Left ventricle myocardium superior (tissue), 1 donor: ENCODE results near the gene LATS1. TPM values are rescaled to one million over a fixed set of nuclear protein-coding genes. Genes with fewer than 3 reads are reported as not detected.

ENCODE experiments used
- ATAC-seq: fragments of 200-7000 bp; cut with Tn5 transposase; one replicate; pipeline ENCODE4 v1.9.1; 2020; ENCODE audit warnings: mild to moderate bottlenecking, moderate library complexity
- DNase-seq: peaks from one replicate; pipeline ENCODE4 v3.0.0-alpha.2; 2020
- intact Hi-C: fragments of 100-400 bp; cut with micrococcal nuclease; formaldehyde crosslinking; loops from one replicate; pipeline ENCODE4 v1.11.0; 2022
- total RNA-seq: library from RNA; stranded (reverse); fragmentation: NEBNext Ultra II Directional; extraction: Animal tissue kit (Norgen Biotek cat#: 25700); gene quantifications from one replicate; pipeline ENCODE4 v1.2.1, GENCODE V29; 2021
- donor health status: DM: no; HTN: yes; CAD: no; lungs with severe emphysema.

The LATS1 gene
- total RNA-seq, 1 donor from 2014 or later: 12.2 TPM

DNA sequence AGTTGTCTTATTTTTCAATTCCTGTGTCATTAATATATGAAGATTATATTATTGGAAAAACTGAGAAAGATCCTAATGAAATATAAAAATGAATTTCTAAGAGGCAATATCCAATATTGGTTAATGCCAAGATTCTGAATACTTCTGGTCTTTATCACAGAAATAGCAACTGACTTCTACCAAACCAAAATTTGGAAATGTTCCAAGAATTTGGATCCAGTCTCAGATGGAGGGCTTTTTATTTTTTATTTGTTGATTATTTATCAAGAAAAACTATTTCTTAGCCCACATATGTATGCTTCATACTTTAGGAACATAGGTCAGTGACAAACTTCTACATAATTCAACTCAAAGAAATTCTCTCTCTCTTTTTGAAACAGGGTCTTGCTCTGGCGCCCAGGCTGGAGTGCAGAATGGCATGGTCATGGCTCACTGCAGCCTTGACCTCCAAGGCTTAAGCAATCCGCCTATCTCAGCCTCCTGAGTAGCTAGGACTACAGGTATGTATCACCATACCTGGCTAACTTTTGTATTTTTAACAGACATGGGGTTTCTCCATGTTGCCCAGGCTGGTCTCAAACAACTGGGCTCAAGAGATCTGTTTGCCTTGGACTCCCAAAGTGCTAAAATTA lies 15.3 kb upstream of the LATS1 start:
- intact Hi-C loops: no loop called here
- ATAC-seq: no peak
- DNase-seq: no peak

DNA sequence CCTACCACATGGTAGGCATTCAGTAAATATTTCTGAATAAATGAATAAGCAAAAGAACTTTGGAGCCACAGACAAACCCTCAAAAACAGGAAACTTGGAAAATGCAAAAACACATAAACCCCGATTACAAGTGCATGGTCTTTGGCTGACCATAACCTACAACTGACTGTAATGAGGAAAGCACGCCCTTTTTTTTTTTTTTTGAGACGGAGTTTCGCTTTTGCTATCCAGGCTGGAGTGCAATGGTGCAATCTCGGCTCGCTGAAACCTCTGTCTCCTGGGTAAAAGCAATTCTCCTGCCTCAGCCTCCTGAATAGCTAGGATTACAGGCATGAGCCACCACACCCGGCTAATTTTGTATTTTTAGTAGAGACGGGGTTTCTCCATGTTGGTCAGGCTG lies 11.9 kb upstream of the LATS1 start:
- intact Hi-C loops: no loop called here
- DNase-seq (no peak), ATAC-seq (no peak)

DNA sequence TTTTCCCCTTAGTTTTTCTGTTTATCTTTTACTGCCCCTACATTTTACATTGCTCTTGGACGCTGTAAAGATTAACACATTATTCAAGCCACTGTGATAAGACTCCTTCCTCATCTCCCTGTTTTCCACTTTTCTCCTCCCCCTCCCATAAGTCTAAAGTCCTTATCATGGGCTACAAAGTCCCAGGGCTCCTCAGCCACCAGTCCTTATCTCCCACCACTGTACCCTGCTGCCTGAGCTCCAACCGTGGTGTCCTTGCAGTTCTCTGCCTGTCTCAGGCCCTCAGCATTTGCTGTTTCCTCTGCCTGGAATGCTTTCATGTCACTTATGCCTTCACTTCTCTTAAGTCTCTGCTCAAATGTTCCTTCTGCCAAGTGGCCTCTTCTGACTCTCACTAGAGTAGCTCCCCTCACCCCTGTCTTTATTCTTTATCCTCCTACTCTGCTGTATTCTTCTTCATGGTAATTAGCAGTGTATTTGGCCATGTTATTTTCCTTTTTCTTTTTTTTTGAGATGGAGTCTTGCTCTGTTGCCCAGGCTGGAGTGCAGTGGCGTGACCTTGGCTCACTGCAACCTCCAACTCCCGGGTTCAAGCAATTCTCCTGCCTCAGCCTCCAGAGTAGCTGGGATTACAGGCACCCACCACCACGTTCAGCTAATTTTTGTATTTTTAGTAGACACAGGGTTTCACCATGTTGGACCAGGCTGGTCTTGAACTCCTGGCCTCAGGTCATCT lies 10.8 kb upstream of the LATS1 start:
- ATAC-seq (no peak), DNase-seq (no peak)
- intact Hi-C loops: no loop called here

DNA sequence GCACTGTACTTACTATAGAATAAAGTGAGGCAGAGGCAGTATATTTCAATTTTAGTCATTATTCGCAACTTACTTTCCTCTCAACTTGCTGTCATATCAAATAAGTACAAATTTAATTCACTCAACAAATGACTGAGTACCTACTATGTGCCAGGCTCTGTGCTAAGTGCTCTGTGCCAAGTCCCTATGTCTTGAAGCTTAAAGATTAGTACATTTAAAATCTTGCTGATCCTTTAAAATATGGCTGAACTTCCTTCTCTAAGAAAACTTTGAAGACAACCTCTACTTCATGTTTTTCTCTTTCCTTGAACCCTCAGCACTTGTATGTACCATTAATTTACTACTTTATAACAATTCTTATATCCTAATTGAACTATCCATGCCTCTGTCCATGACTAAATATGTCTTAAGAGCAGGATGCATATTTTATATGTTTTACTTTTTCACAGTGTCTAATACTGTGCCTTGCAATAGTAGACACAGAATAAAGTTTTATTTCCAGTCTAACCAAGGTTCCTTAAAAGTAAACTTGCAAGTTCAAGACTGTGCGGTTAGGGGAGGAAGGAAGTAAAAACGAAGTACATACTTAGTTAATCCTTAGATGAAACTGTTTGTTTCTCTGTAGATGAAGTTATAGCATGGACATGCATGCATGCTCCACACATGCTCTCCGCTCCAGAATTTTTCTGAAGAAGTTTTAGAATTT lies 10.0 kb upstream of the LATS1 start:
- DNase-seq: no peak
- intact Hi-C loops: no loop called here
- ATAC-seq: peak; percentile 32

DNA sequence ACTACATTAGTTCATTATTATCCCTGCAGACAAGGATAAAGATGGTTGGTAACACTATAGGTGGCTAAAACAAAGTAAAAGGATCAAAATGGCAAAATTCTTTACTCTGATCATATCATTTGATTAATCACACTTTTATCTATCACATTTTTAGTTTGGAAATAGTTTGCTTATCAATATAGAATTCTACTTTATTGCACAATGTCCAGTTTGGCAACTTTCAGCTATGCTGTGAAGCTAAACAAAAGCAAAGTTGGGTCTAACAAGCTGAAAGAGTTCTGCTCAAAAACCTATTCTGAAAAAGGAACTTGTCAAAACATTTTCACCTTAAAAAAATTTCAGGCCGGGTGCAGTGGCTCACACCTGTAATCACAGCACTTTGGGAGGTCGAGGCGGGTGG lies 7.9 kb upstream of the LATS1 start:
- DNase-seq (no peak), ATAC-seq (no peak)
- intact Hi-C loops: no loop called here

DNA sequence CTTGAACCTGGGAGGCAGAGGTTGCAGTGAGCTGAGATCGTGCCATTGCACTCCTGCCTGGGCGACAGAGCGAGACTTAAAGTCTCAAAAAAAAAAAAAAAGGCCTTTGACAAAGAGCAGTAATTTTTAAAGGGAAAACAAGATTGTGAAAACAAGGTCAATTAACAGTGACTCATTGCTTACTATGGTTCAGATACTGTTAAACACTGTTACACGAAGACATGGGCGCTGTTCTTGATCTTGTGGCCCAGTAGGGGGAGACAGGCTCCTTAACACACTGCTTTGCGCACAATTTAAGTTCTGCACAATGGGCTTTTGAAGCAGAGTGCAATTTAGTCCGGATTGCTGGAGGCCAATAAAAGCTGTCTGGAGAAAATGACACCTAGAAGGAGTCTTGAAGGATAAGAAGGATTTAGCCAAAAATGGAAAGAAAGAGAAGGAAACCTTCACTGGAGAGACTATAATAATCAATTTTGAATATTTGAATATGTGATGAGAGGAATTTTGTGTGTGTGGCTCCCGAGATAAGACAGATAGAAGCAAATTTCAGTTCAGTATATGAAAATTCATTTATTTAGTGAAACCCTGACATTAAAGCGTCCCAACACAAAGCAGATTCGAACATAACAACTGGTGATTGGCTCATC lies 6.0 kb upstream of the LATS1 start:
- intact Hi-C loops: no loop called here
- ATAC-seq: peak; percentile 87

DNA sequence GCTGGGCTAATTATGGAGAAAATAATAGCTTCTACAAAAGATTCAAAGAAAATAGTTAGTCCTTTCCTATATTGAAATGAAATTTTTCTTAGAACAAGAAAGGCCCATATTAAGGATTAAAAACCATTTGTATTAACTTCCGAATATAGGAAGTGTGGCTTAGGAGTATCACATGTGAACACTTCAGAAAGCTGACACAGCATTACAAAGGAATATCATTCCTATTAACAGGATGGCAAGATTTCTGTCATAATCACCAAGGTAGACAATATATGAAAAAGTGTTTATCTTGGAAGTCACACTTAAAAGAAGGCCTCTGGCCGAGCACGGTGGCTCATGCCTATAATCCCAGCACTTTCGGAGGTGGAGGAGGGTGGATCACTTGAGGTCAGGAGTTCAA lies 5.4 kb upstream of the LATS1 start:
- intact Hi-C loops: no loop called here
- ATAC-seq (no peak), DNase-seq (no peak)

More for the DNA sequence above, 6.0 kb upstream of the LATS1 start:
- DNase-seq: no peak

DNA sequence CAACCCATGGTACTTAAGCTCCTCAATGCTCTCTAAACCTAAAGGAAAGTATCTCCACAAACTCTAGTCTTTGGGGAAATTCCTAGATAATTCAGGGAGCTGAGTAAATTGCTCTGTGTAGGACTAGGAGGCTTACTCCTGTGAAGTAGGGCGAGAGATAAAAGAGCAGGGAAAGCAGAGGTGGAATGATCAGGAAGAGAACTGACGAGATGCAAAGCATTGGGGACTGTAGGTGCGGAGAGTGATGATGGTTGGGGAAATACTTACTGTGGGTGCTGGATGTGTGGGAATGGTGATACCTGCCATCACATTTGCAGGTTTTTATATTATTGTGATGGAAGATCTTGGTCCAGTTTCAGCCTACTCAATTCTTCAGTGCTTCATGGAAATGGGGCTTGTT lies 1.6 kb upstream of the LATS1 start:
- intact Hi-C loops: no loop called here
- ATAC-seq: no peak
- no peak for DNase-seq

DNA sequence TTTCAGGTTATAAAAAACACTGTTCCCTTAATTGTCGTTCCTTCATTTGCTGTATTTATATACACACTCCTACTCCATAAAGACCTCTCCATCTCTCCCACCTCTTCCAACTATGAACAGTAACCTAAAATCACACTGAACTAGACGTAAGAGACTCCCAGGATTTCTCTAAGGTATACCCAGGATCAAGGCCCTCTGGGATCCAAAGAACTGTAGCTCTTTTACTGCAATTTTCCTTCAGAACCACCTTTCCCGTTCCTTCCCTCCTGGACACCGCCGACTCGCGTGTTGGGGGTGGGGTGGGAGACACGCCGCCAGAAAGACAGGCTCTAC lies 680 bp downstream of the LATS1 start:
- intact Hi-C loops: no loop called here
- peak; percentile 1 for ATAC-seq
- DNase-seq: no peak

DNA sequence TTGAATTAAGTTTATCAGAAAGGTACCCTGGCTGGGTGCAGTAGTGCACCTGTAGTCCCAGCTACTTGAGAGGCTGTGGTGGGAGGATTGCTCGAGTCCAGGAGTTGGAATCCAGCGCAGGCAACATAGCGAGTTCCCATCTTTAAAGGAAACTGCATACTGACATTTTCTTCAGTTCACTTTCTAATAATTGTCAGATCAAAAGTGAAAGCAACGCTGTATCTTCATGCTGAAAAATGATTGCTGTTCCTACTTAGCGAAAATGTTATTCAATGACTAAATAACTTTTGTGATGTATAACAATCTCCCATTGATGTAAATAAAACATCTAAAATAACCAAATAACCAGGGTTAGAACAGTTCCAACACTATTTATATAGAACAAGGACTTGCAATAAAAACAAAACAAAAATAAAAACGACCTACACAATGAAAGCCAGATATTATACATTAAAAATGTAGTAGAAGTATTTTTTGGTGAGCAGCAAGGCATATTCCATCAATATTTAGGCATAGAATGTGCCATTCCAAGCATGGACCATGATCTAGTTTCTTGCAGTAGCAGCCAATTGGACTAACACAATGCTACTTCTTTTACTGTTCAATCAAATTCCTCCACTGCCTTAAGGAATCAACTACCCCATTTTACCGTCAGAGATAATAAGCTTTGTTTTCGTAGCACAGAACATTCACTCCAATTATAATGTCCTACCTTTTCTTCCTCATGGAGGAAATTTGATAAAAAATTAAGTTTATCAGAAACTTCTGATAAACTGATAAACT lies 1.5 kb downstream of the LATS1 start:
- no peak for ATAC-seq
- no peak for DNase-seq
- intact Hi-C loops: no loop called here

DNA sequence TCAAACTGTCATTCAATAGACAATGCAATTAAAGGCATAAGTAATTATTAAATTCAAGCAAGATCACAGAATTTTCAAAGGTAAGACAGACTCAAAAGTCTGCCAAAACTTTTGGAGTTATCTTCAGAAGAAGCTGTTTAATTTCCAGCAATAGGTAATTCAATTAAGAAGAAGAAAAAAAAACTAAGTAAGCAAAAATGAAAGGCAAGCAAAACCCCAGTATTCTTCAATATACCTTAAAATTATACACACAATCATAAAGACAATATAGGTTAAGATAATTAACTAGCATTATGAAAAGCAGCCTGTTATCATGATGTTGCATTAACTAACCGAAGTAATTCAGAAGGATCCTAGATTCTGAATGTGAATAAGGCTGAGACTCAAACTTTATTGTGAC lies 3.5 kb downstream of the LATS1 start:
- DNase-seq (no peak), ATAC-seq (no peak)
- intact Hi-C loops: no loop called here

DNA sequence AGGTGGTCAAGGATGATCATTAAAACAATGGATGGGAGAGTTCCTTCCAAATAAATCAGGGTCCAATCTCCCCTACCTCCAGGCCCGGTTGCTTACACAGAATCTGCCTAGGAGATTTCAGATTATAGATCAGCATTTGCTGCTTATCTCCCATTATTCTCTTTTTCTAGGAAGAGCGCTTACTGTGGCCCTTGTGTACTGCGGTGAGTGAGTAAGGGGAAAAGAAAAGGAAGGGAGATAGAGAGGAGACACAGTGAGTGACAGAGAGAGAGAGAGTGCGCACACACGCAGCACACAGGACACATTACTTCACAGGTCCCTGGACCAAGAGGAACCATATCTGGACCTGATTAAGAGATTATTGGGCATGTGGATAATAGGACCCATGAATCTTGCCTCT lies 6.2 kb downstream of the LATS1 start:
- no peak for ATAC-seq
- intact Hi-C loops: no loop called here

DNA sequence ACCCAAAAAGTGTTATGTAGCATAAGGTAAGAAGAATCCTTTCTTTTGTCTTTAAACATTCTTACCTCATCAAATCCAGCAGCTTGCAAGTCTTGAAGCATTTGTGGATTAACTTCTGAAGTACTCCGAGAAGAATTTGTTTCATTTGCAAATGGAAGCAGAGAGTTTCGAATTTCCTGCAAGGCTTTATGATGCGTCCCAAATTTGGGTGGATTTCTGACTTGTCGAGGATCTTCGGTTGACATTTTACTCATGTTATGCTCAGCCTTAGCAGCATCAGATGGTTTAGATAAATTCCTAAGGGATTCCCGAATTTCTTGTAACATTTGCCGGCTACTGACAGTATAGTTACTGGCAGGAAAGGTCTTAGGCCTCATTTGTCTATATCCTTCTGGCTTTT lies 16.2 kb downstream of the LATS1 start:
- DNase-seq (no peak), ATAC-seq (no peak)
- intact Hi-C loops: no loop called here

More for the DNA sequence above, 6.2 kb downstream of the LATS1 start:
- no peak for DNase-seq

DNA sequence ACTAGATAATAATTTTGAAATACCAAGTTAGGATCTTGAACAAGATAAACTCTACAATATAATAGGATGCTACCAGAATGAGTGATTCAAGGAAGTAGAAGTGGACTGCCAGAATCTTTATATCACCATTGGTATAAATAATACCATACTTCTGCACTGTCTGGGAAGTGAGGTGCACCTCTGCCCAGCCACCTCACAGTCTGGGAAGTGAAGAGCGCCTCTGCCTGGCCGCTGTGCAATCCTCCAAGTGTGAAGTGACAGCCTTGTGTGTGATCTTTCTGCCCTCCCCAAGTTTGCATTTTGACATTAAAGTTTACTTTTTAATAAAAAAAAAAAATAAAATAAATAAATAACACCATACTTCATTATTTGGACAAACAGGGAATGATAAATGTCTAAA lies 18.8 kb downstream of the LATS1 start:
- ATAC-seq: no peak
- intact Hi-C loops: no loop called here
- DNase-seq: no peak

DNA sequence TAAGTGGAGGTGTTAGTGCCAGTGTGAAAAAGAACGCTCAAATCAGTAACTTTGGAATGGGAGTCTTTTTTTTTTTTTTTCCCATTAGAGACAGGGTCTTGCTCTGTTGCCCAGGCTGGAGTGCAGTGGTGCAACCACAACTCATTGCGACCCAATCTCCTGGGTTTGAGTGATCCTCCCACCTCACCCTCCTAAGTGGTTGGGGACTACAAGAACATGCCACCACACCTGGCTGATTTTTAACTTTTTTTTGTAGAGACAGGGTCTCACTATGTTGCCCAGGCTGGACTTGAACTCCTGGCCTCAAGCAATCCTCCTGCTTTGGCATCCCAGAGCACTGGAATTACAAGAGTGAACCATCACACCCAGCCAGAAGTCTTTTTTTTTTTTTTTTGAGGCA lies 19.7 kb downstream of the LATS1 start:
- DNase-seq (no peak), ATAC-seq (no peak)
- intact Hi-C loops: no loop called here

DNA sequence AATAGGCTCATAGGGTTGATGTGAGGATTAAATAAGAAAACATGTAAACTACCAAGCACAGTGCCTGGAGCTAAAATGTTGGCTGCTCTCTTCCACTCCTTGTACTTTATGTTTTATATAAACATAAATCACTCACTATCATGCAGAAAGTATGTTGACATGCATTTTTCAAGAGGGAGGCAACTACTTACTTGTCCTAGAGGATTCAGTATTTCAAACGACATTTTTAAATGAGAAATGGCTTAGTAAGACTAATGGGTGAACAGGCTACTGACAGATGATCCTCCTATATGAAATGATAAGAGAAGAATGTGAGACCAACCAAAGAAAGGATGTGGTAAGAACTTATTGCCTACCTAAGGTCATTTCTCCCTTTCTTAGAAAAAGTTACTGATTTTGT lies 21.0 kb downstream of the LATS1 start:
- ATAC-seq: no peak
- intact Hi-C loops: no loop called here

DNA sequence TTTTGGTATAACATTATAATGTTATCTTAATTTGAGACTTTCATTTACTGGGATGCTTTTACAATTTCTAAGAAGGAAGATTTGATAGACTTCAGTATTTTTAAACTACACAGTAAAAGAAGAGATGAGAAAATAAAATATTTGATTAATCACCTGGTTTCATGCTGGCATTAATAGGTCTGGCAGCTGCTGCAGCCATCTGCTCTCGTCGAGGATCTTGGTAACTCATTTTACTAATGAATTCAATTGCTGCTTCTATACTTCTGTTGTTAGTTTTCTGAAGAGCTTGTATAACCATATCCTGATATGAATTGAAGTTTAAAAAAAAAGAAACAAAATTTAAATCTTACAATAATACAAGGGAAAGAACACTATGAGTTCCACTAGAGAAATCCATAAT lies 23.0 kb downstream of the LATS1 start:
- ATAC-seq: no peak
- no peak for DNase-seq
- intact Hi-C loops: no loop called here

More for the DNA sequence above, 21.0 kb downstream of the LATS1 start:
- DNase-seq: no peak

DNA sequence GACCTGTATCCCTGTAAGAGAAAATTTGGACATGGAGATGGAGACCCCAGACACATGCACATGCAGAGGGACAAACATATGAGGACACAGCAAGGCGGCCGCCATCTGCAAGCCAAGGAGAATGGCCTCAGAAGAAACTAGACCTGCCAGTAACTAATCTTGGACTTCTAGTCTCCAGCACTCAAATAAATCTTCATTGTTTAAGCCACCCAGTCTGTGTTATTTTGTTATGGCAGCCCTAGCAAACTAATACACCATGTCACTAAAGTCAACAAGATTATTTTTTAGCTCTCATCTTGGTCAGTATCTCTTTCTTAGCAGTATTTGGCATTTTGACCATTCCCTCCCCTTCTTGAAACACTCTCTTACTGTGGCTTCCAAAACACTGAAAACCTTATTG lies 26.7 kb downstream of the LATS1 start:
- intact Hi-C loops: no loop called here
- ATAC-seq (no peak), DNase-seq (no peak)

DNA sequence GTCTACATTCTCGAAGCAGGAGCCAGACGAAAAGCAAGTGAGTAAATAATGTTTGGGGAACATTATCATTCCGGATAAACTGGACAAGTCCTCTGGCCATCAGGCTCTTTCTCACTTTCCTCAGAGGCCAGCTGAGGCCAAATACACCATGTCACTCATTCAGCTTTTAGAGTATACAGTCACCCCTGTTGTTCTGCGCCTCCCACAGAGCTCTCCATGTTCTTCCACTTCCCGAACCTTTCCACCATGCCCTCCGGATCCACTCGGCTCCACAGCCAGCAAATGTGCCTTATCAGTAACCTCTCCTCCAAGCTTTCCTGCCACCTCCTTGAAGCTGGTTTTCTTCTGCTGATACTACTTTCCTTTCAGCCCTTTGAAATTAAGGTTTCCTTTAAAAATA lies 31.7 kb downstream of the LATS1 start:
- no peak for DNase-seq
- intact Hi-C loops: no loop called here
- ATAC-seq: peak; percentile 44
